Mesendoderm (in vitro differentiated cells): Measurements from ENCODE around the gene CRABP1.

Source experiments
- DNase-seq: peaks from one replicate; pipeline ENCODE4 v3.0.0; 2013
- H2AK5ac ChIP-seq: 2 replicates; pipeline ENCODE4 v1.6.1; 2013; ENCODE audit warnings: low read length, inconsistent platforms
- H2BK120ac ChIP-seq: 2 replicates; pipeline ENCODE4 v1.6.1; 2013; ENCODE audit warnings: low read depth, mild to moderate bottlenecking, low read length, moderate library complexity, mixed read lengths
- H2BK15ac ChIP-seq: replicated peaks from 2 replicates; pipeline ENCODE4 v1.6.1; 2013; ENCODE audit warnings: low read depth, mild to moderate bottlenecking, moderate library complexity
- H2BK5ac ChIP-seq: 2 replicates; pipeline ENCODE4 v1.6.1; 2013; ENCODE audit warnings: low read length, inconsistent platforms
- H3K18ac ChIP-seq: 2 replicates; pipeline ENCODE4 v1.6.1; 2013; ENCODE audit warnings: mild to moderate bottlenecking, low read length, mixed read lengths
- H3K23ac ChIP-seq: one replicate; pipeline ENCODE4 v1.6.1; 2013; ENCODE audit warnings: low read length
- H3K27ac ChIP-seq: 2 replicates; pipeline ENCODE4 v1.5.1; 2013; ENCODE audit warnings: low read depth, mild to moderate bottlenecking, inconsistent platforms, low read length, moderate library complexity
- H3K27me3 ChIP-seq: 2 replicates; pipeline ENCODE4 v1.6.1; 2013; ENCODE audit warnings: low read length, control low read depth, mild to moderate bottlenecking, inconsistent platforms; ENCODE audit not compliant: insufficient read depth, poor library complexity
- H3K36me3 ChIP-seq: 2 replicates; pipeline ENCODE4 v1.6.1; 2013; ENCODE audit warnings: low read length, inconsistent platforms; ENCODE audit not compliant: control insufficient read depth, insufficient read depth
- H3K4ac ChIP-seq: one replicate; pipeline ENCODE4 v1.6.1; 2013; ENCODE audit warnings: low read depth, mild to moderate bottlenecking, low read length, moderate library complexity
- H3K4me1 ChIP-seq: 2 replicates; pipeline ENCODE4 v1.6.1; 2013; ENCODE audit warnings: low read depth, low read length, inconsistent platforms; ENCODE audit not compliant: control insufficient read depth
- H3K4me2 ChIP-seq: 2 replicates; pipeline ENCODE4 v1.6.1; 2013; ENCODE audit warnings: low read length
- H3K4me3 ChIP-seq: 2 replicates; pipeline ENCODE4 v1.5.1; 2013; ENCODE audit warnings: mild to moderate bottlenecking, low read length
- H3K56ac ChIP-seq: one replicate; pipeline ENCODE4 v1.6.1; 2013; ENCODE audit warnings: low read length
- H3K79me1 ChIP-seq: 2 replicates; pipeline ENCODE4 v1.6.1; 2013; ENCODE audit warnings: low read length, inconsistent platforms
- H3K79me2 ChIP-seq: 2 replicates; pipeline ENCODE4 v1.6.1; 2013; ENCODE audit warnings: mild to moderate bottlenecking, low read length; ENCODE audit not compliant: control insufficient read depth, insufficient read depth
- H3K9ac ChIP-seq: 2 replicates; pipeline ENCODE4 v1.6.1; 2013; ENCODE audit warnings: low read length, inconsistent platforms
- H4K5ac ChIP-seq: one replicate; pipeline ENCODE4 v1.6.1; 2013; ENCODE audit warnings: low read length
- H4K8ac ChIP-seq: one replicate; pipeline ENCODE4 v1.6.1; 2013; ENCODE audit warnings: low read depth, mild to moderate bottlenecking, control low read depth, low read length, moderate library complexity
- WGBS: extraction: QIAGEN DNeasy Blood & Tissue Kit; methylation state at CpG from one replicate; pipeline ENCODE4 v1.1.7; 2013; ENCODE audit warnings: low lambda C conversion rate, missing lambda C conversion rate; ENCODE audit not compliant: insufficient coverage; ENCODE audit errors: extremely low coverage; 5-methylcytosine and 5-hydroxymethylcytosine counted together

Gene CRABP1

DNA sequence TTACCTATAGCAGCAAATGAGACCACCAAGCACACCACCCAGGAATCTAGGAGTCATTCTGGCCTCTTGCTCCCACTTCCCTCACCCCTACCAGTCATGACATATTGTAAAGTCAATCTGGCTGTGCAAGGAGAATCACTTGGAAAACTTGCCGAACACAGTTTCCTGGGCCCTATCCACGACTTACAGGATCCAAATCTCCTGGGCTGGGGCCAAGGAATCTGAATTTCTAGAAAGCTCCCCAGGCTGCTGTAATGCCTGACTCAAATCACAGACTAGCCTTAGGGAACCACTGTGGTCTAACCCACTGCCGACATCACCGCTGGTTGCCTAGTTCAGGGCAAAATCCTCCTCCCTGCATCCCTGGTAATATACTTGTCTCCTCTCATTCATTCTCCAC is 4.2 kb upstream of the CRABP1 start:
- no peak overlapping the region for H4K8ac ChIP-seq
- no peak overlapping the region for H2BK15ac ChIP-seq
- no peak overlapping the region for H3K4me3 ChIP-seq
- H3K27me3 ChIP-seq, result peaks cover 3% of the 10 kb centered on the region
- H3K27ac ChIP-seq, result no peak overlapping the region
- H3K9ac ChIP-seq, result no peak overlapping the region
- H3K4ac ChIP-seq, result no peak overlapping the region
- no peak overlapping the region for H2BK120ac ChIP-seq
- no peak overlapping the region for H3K4me2 ChIP-seq
- WGBS, result no CpG with 5 or more reads among the region's 4 CpGs
- no peak overlapping the region for H3K56ac ChIP-seq
- H3K4me1 ChIP-seq, result no peaks in the 10 kb centered on the region
- no peak overlapping the region for H3K18ac ChIP-seq
- H2AK5ac ChIP-seq, result no peak overlapping the region
- no peaks in the 10 kb centered on the region for H3K79me1 ChIP-seq
- no peak overlapping the region for H2BK5ac ChIP-seq
- no peak overlapping the region for H3K23ac ChIP-seq
- no peaks in the 10 kb centered on the region for H3K36me3 ChIP-seq
- no peaks in the 10 kb centered on the region for H3K79me2 ChIP-seq
- no peak for DNase-seq
- H4K5ac ChIP-seq, result no peak overlapping the region

DNA sequence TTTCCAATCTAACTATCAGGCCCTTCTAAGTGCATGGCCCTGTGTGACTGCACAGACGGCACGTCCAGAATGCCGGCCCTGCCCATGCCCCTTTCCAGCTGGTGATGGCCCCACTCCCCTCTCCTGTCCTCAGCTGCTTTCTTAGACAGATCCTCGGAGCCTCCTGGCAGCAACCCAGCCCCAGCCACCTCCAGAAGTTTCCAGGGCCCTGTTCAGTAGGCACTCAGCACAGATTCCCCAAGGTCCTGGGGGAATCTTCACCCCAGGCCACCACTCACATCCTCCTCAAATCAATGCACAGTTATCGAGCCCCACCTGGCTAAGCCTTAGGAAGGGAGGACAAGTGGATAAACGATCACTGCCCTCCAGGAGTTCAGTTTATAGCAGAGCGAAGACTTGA is 1.4 kb upstream of the CRABP1 start:
- H2BK15ac ChIP-seq, result no peak overlapping the region
- H2BK120ac ChIP-seq, result no peak overlapping the region
- H4K8ac ChIP-seq, result no peak overlapping the region
- no peak overlapping the region for H2AK5ac ChIP-seq
- no peak overlapping the region for H4K5ac ChIP-seq
- no peaks in the 10 kb centered on the region for H3K36me3 ChIP-seq
- H3K79me2 ChIP-seq, result no peaks in the 10 kb centered on the region
- H3K27me3 ChIP-seq, result peaks cover 3% of the 10 kb centered on the region
- no peak overlapping the region for H3K9ac ChIP-seq
- no peak overlapping the region for H3K4me3 ChIP-seq
- H3K56ac ChIP-seq, result peak overlapping the region; percentile 15
- H3K4ac ChIP-seq, result no peak overlapping the region
- no peaks in the 10 kb centered on the region for H3K79me1 ChIP-seq
- H3K4me2 ChIP-seq, result no peak overlapping the region
- no peak overlapping the region for H3K23ac ChIP-seq
- no peak overlapping the region for H3K18ac ChIP-seq
- no peak overlapping the region for H3K27ac ChIP-seq
- no peak overlapping the region for H2BK5ac ChIP-seq
- WGBS, result no CpG with 5 or more reads among the region's 7 CpGs
- DNase-seq, result no peak
- no peaks in the 10 kb centered on the region for H3K4me1 ChIP-seq

DNA sequence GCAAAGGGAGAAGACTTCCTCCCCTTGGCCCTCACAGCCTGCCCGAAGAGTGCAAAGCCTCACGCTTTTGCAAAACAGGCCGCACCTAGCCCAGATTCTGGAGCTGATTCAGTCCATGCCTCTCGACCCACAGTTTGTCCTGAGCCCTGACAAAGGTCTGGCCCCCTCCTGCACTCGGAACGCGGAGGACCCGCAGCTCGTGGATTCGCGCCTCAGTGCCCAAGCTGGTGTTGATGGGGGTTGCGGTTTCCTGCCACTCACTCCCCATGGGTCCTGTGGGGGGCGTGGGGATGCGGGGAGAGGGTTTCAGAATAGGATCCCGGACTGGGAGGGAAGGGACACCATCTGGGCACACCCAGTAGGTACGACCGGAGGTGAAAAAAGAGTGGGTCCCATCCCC is 594 bp upstream of the CRABP1 start:
- no peak overlapping the region for H3K4ac ChIP-seq
- no peak for DNase-seq
- no peak overlapping the region for H3K56ac ChIP-seq
- H3K79me2 ChIP-seq, result no peaks in the 10 kb centered on the region
- H2BK5ac ChIP-seq, result no peak overlapping the region
- no peak overlapping the region for H4K5ac ChIP-seq
- H4K8ac ChIP-seq, result no peak overlapping the region
- no CpG with 5 or more reads among the region's 17 CpGs for WGBS
- H3K36me3 ChIP-seq, result no peaks in the 10 kb centered on the region
- H2BK15ac ChIP-seq, result no peak overlapping the region
- no peak overlapping the region for H3K4me3 ChIP-seq
- H2BK120ac ChIP-seq, result no peak overlapping the region
- no peak overlapping the region for H3K27ac ChIP-seq
- H3K27me3 ChIP-seq, result peaks cover 3% of the 10 kb centered on the region
- no peaks in the 10 kb centered on the region for H3K4me1 ChIP-seq
- no peak overlapping the region for H3K4me2 ChIP-seq
- H3K79me1 ChIP-seq, result no peaks in the 10 kb centered on the region
- H3K9ac ChIP-seq, result no peak overlapping the region
- H3K18ac ChIP-seq, result no peak overlapping the region
- H2AK5ac ChIP-seq, result no peak overlapping the region
- H3K23ac ChIP-seq, result no peak overlapping the region

DNA sequence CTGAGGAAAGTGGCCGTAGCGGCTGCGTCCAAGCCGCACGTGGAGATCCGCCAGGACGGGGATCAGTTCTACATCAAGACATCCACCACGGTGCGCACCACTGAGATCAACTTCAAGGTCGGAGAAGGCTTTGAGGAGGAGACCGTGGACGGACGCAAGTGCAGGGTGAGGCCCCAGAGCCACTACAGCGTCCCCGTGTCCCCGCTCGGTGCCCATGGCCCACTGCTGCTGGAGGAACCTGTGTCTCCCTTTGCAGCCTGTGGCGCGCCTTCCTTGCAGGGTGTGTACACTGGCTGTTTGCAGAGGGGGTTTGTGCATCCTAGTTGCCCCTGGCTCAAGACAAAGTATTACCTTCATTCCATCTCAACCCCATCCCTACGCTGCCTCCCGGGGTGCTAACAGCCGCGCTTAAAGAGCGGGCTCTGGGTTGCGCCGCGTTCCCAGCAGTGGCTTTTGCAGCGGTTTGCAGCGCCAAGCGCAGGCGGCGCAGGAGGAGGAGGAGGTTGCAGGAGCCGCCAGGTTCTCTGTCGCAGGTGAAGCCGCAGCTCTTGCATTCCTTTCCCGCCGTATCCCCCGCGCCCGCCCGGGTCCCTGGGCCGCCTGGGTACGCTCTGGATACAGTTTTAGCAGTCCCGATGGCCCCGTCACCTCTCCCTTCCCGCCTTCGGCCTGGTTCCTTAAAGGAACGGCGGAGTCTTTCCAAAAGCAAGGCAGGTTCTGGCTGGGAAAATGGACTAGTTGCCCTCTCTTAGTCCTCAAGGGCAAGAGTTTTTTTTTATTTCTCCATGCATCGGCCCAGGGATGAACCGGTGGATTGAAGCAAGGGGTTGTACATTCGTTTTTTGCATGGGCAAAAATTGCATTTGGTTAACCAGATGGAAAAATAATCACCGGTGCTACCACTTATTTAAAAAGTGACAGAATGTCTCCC is 1.2 kb downstream of the CRABP1 start:
- Histone ChIP-seq H3K4me1 (no peaks in the 10 kb centered on the region), H4K5ac (no peak overlapping the region), H3K27me3 (peaks cover 3% of the 10 kb centered on the region), H3K79me1 (no peaks in the 10 kb centered on the region), H3K4me3 (peak overlapping the region; percentile 45), H3K36me3 (no peaks in the 10 kb centered on the region), H3K4me2 (peak overlapping the region; percentile 89), H3K27ac (no peak overlapping the region), H3K9ac (peak overlapping the region; percentile 58), H2BK15ac (no peak overlapping the region), H3K4ac (no peak overlapping the region), H4K8ac (no peak overlapping the region), H2AK5ac (no peak overlapping the region), H3K23ac (no peak overlapping the region), H2BK120ac (no peak overlapping the region), H3K56ac (peak overlapping the region; percentile 75), H3K18ac (no peak overlapping the region), H2BK5ac (no peak overlapping the region), H3K79me2 (no peaks in the 10 kb centered on the region)
- peak; percentile 80 for DNase-seq
- no CpG with 5 or more reads among the region's 53 CpGs for whole genome bisulfite sequencing

DNA sequence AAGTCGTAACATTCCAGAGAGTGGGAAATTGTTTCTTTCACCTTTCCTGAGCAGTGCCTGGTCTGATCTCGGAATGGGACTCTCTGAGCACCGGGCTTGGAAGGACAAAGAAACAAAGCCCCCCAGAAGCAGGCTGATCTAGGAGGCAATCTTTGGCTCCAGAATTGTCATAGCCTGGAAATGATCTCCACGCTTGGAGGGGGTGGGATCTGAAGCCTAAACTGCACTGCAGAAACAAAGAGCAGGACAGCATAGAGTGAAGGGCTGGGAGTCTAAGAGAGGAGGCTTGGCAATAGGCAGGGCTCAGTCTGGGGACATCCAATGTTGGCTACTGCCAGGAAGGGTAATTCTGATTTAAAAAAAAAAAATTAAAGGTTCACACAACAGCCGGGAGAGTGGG is 1.9 kb downstream of the CRABP1 start:
- no peak overlapping the region for H3K23ac ChIP-seq
- WGBS, result no CpG with 5 or more reads among the region's 5 CpGs
- no peak overlapping the region for H3K4ac ChIP-seq
- H4K5ac ChIP-seq, result no peak overlapping the region
- no peak overlapping the region for H2BK5ac ChIP-seq
- no peak overlapping the region for H2BK120ac ChIP-seq
- H2AK5ac ChIP-seq, result no peak overlapping the region
- no peak overlapping the region for H3K4me2 ChIP-seq
- peak overlapping the region; percentile 47 for H3K9ac ChIP-seq
- H3K56ac ChIP-seq, result peak overlapping the region; percentile 49
- H3K18ac ChIP-seq, result no peak overlapping the region
- H3K79me1 ChIP-seq, result no peaks in the 10 kb centered on the region
- no peak overlapping the region for H3K4me3 ChIP-seq
- no peak overlapping the region for H3K27ac ChIP-seq
- no peaks in the 10 kb centered on the region for H3K36me3 ChIP-seq
- no peaks in the 10 kb centered on the region for H3K79me2 ChIP-seq
- H3K27me3 ChIP-seq, result peaks cover 3% of the 10 kb centered on the region
- no peak overlapping the region for H4K8ac ChIP-seq
- no peak overlapping the region for H2BK15ac ChIP-seq
- H3K4me1 ChIP-seq, result no peaks in the 10 kb centered on the region
- no peak for DNase-seq
